ENCODE results near the gene FAM149B1.

FAM149B1 gene

DNA sequence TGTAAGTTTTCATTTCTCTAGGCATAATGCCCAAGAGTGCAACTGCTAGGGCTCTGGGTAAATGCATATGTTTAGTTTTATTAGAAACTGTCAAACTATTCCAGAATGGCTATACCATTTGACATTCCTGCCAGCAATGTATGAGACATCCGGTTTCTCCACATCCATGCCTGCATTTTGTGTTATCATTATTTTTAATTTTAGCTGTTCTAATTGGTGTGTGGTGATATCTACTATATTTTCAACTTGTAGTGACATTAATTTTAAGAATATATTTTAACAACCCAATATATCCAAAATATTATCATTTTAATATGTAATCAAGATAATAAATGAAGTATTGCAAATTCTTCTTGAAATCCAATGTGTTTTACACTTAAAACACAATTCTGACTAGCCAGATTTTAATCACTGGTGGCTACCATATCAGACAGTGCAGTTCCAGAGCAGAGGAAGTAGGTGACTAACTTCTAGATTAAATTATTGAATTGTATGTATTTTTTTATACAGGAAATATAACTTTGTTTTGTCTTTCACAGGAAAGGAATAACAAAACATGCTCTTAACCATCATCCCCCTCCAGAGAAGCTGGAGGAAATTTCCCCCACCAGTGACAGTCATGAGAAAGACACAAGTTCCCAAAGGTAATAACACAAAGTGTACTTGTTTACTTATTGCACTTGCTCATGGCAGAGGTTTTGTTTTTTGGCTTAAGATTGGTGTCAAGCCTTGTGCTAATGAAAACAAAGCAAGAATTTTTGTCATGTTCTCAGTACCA lies 6.4 kb downstream of the FAM149B1 start:
- DNase-seq, result no peak

DNA sequence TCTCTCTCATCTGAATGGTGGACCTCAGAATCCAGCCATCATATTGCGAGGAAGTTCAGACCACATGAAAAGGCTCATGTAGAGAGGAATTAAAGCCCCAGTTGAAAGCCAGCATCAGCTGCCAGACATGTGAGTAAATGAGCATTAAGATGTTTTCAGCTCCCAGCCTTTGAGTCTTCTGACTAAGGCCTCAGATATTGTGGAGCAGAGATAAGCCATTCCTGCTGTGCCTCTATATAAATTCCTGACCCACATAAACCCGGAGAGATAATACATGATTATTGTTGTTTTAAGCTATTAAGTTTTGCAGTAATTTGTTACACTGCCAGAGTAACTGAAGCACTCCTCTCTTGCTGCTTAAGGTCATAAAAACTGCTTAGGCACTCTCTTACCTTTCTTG lies 14.6 kb downstream of the FAM149B1 start:
- peak; percentile 40 for DNase-seq

DNA sequence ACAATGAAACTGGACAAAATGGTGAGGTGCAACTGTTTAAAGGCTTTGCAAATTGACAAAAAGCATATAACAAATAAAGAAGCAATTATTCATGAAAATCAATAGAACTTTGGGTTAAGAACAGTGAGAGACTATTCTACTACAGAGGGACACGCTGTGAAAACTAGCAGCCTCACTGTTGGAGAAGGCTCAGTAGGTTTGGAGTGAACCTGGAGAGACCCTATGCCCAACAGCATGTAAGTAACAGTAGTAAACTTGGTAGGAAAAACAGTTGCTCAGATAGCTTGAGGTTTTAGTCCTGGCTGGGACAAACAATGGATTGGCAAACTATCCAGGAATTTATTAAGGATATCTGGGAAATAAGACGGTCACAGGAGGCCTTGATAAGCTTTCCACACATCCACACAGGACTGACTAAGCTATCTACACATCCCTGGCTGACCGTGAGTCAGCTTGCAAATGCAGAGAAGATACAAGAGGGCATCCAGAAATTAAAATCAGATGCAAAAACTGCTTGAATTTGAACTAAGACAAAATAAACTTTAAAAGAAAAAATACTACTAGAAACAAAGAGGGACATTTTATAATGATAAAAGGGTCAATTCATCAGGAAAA lies 15.9 kb downstream of the FAM149B1 start:
- peak; percentile 36 for DNase-seq

DNA sequence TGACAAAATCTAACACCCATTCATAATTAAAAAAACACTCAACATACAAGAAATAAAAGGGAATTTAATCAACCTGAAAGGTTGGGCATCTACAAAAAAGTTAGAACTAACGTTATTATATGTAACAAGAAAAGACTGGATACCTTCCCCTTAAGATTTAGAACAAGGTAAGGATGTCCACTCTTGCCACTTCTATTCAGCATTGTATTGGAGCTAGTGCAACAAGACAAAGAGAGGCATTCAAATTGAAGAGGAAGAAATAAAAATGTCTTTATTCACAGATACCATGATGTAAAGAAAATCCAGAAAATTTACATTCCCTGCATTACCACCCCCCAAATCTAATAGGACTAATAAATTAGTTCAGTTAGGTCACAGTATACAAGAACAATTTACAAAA lies 18.3 kb downstream of the FAM149B1 start:
- DNase-seq, result no peak

DNA sequence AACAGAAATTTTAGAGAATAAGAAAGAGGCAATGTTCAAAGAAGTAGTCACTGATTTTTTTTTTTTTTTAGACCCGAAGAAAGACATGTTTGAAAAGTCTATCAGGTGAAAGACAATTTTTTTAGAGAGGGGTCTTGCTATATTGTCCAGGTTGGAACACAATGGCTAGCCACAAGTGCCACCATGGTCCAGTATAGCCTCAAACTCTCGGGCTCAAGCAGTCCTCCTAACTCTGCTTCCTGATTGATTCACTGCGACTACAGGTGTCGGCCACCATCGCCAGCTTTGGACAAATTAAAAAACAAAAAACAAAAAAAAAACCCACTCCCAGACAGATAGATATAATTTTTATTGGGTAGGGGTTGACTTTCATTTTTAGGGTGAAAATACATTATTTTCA lies 22.3 kb downstream of the FAM149B1 start:
- DNase-seq, result no peak

DNA sequence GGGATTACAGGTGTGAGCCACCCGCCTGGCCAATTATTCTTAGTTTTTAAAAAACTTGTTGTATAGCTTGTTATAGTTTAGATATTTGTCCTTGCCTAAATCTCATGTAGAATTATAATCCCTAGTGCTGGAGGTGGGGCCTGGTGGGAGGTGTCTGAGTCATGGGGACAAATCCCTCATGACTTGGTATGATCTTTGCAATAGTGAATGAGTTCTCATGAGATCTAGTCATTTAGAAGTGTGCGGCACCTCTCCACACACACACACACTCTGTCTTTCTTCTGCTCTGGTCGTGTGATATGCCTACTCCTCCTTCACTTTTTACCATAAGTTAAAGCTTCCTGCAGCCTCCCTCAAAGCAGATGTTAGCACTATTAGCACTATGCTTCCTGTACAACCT lies 37.2 kb downstream of the FAM149B1 start:
- DNase-seq, result no peak

DNA sequence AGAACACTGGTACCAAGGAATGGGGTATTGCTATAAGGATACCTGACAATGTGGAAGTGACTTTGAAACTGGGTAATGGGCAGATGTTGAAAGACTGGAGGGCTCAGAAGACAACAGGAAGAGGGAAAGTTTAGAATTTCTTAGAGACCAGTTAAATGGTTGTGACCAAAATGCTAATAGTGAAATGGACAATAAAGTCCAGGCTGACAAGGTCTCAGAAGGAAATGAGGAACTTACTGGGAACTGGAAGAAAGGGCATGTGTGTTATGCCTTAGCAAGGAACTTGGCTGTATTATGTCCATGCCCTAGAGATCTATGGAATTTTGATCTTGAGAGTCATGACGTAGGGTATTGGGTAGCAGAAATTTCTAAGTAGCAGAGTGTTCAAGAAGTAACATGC lies 38.0 kb downstream of the FAM149B1 start:
- DNase-seq, result no peak

DNA sequence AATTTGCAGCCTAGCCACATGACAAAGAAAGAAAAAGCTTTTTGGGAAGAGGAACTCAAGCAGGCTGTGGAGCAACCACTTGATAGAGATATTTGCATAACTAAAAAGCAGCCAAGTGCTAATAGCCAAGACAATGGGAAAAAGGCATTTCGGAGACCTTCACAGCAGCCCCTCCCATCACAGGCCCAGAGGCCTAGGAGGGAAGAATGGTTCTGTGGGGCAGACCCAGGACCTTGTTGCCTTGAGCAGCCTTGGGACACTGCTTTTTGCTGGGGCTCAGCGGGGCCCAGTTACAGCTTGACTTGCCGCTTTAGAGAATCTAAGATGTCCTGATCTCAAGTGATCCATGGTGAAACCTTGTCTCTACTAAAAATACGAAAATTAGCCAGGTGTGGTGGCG lies 38.5 kb downstream of the FAM149B1 start:
- no peak for DNase-seq

DNA sequence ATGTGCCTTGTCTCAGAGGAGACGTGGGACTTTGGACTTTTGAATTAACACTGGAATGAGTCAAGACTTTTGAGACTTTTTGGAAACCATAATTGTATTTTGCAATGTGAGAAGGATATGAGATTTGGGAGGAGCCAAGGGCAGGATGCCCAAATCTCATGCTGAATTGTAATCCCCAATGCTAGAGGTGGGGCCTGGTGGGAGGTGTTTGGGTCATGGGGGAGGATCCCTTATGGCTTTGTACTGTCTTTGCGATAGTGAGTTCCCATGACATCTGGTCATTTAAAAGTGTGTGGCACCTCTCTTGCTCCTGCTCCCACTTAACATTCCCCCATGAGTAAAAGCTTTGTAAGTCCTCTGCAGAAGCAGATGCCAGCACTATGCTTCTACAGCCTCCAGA lies 40.0 kb downstream of the FAM149B1 start:
- no peak for DNase-seq

DNA sequence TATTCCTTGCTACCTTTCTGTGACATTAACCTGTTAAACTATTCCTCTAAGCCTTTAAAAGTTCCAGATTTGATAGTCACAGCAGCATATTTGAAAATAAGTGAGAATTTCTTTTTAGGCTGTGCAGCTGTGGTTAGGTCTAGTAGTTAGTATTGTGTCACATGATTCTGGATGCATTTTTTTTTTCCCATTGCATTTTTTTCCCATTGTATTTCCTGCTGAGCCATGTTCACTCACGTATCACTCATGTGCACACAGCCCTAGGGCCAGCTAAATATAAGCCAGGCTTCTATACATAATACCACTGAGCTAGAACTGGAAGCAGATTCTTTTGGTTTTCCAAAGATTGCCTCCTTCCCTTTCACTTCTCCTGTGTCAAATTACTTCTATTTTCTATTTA lies 41.8 kb downstream of the FAM149B1 start:
- DNase-seq, result peak; percentile 33

DNA sequence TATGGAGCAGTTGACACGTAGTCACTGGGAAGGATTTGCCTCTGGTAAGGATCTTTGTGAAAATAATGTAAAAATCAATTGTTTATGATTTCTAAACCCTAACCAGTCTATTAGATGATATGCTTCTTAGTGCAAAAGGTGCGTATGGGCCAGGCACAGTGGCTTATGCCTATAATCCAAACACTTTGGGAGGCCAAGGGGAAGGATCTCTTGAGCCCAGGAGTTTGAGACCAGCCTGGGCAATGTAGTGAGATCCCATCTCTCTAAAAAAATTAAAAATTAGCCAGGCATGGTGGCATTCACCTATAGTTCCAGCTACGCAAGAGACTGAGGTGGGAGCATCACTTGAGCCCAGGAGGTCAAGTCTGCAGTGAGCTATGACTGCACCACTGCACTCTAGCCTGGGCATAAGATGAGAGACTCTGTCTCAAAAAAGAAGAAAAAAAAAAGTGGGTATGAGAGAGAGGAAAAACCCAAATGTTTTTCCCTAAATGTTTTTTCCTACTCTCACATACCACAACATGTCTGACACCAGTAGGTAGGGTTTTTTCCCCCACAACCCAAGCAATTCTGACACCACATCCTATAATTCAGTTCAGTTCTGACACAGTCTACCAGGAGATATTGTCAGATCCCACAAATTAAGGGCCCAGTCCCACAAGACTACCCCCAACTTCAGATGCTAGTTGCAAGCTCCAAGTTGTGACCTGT lies 42.6 kb downstream of the FAM149B1 start:
- no peak for DNase-seq

DNA sequence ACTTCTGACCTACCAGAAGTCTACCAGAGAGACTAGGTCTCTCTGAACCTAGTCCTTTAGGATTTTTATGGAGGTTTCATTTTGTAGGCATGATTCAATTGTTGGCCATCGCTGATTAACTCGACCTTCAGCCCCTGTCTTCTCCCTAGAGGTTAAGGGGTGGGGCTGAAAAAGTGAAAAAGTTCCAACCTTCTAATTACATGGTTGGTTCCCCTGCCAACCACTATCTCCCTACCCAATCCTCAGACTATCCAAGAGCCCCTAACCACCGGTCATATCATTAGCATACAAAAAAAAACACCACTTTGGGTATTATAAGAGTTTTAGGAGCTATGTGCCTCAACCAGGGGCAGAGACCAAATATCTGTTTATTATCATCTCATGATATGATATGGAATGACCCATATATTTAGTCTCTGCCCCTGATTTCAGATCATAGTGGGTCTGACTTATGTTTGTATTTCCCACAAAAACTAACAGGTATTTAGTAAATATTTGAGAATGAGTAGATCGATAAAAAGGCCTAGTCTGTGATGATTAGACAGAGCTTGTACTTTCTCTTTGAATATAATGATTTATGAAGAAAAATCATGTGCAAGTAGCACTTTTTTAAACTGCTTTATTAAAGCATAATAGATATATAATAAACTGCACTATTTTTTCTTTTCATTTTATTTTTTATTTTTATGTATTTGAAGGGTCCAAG lies 43.3 kb downstream of the FAM149B1 start:
- DNase-seq, result no peak

DNA sequence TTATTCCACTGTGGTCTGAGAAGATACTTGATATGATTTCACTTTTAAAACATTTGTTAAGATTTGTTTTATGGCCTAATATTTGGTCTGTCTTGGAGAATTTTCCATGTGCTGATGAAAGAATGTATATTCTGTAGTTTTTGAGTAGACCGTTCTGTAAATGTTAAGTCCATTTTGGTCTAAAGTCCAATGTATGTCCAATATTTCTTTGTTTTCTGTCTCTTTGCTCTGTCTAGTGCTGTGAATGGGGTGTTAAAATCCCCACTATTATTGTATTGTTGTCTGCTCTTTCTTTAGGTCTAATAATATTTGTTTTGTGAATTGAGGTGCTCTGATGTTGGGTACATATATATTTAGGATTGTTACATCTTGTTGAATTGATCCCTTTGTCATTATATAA lies 47.8 kb downstream of the FAM149B1 start:
- DNase-seq, result no peak

DNA sequence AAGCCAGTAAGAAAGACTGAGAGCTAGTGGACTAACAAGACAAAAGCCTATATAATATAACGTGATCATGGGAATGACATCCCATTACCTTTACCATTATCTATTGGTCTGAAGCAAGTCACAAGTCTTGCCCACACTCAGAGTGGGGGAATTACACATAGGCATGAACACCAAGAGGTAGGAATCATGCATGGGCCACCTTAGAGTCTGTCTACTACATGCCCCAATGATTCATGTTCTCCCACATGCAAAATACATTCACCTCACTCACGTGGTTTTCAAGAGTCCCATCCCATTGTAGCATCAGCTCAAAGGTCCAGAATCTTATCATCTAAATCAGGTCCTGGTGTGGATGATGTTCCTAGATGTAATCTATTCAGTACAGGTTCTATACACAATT lies 49.7 kb downstream of the FAM149B1 start:
- DNase-seq, result no peak

DNA sequence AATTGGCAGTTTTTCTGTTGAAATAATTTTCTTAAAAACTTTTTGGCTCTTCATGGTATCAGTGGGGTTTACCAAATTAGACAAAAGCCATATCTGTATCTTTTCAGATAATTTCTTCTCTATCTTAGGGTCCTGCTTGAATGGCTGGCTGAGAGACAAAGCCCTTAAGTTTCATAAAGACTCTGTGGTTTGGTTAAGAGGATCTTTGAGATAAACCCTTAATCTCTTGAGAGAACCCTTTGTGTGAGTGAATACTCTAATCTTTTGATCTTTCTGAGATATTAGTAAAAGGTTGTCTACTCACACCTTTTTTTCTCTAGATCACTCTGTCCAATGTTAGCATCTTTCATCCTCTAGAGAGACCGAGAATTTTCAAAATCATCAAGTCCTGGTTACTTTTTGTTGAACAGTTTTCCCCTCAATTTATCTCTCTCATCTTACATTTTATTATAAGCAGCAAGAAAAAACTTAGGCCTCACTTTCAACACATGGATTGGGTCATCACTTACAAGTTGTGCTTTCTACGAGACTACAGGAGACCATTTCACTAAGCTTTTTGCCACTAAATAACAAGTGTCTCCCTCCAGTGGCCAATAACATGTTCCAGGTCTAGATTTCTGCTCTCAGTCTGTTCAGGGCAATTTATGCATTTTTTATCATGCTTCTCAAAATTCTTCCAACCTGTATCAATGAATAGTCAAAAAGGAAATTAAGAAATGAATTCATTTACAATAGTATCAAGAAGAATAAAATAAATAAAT lies 50.7 kb downstream of the FAM149B1 start:
- no peak for DNase-seq

DNA sequence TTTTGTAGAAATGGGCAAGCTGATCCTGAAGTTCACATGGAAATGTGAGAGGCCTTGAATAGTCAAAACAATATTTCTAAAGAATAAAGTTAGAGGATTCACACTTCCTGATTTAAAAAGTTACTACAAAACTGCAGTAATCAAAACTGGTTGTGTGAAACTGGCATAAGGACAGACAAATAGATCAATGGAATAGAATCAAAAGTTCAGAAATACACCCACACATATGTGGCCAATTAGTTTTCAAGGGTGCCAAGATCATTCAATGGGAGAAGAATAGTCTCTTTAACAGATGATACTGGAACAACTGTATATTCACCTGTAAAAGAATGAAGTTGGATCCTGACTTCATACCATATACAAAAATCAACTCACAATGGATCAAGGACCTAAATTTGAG lies 51.5 kb downstream of the FAM149B1 start:
- no peak for DNase-seq

DNA sequence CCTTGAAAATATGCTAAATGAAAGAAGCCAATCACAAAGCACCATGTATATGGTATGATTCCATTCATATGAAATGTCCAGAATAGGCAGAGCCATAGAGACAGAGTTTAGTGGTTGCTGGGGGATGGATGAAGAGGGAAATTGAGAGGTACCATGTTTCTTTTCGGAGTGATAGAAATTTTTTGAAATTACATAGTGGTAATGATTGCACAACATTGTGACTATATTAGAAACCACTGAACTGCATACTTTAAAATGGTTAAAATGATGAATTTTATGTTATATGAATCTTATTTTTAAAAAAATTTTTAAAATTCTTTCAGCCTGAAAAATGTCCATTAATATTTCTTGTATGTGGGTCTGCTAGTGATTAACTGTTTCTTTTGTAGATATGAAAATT lies 53.1 kb downstream of the FAM149B1 start:
- no peak for DNase-seq

DNA sequence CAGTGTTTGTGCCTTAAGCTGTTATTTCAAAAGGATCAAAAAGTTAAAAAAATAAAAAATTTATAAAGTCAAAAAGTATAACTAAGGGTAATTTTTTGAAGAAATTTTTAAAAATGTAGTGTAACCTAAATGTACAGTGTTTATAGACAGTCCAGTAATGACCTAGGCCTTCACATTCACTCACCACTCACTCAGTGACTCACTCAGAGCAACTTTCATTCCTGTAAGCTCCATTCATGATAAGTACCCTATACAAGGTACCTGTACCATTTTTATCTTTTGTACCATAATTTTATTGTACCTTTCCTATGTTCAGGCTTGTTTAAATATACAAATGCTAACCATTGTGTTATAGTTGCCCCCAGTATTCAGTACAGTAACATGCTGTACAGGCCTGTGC lies 57.6 kb downstream of the FAM149B1 start:
- no peak for DNase-seq

DNA sequence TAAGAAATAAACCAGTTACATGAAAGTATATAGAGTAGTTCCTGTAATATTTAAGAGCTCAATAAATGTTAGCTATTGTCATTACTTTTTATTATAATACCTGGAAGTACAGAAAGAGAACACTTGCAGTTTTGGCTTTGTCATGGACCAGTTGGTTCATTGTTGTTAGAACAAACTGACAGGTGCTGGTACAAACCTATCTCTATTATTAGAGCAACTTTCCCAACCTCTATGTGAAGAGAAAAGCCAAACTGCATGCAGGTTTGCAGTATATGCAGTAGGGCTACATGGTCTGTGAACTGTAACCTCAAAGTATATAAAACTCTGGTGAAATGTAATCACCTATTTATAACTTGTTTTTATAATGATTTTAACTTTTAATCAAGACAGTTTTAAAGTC lies 58.7 kb downstream of the FAM149B1 start:
- DNase-seq, result no peak

DNA sequence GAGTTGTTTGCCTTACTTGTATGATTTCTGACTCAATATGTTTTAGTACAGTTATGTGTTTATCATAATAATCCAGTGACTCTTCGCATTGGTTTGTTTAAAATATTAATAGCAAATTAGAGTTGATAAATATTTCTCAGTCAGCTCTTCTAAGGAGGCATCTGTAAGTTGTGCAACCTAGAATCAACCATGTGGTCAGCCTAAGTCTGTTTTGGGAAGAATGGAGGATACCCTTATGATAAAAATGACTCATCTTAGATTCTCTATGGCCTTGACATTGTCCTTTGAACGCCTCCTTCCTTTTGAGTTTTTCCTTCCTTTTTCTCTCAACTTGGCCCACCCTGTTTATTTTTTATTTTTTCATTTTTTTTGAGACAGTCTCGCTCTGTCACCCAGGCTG lies 60.3 kb downstream of the FAM149B1 start:
- no peak for DNase-seq

DNA sequence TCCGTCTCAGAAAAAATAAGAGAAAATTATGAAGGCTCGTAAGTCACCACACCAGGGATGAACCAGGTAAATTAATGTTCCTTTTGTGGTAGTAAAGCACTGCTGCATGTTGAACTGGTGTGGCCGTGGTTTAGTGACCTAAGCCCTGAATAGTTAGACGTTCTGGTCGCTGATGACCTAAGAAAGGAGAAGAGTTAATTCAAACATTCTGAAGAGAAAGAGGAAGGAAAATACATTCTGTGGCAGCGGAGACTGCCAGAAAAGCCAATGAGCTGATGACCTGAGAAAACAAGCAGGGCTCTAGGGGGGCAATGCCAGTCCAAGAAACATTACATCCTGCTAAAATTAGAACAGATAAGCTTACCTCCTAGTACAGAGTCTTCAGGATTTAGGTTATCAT lies 61.6 kb downstream of the FAM149B1 start:
- no peak for DNase-seq

DNA sequence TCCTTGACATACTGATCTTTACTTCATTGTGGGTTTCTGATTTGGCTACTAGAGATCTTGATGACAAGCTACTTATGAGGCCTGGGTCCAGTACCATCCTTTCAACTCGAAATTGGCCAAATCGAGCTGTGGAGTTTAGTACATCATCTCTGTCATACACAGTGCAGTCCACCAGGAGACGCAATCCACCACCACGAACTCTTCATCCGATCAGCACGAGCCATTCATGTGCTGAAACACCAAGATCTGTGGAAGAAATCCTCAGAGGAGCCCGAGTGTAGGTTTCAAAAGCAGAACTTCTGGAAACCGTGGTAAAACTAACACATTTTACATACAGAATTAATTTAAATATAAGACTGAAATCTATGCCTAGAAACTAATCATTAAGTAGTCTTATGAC lies 65.0 kb downstream of the FAM149B1 start:
- DNase-seq, result no peak

DNA sequence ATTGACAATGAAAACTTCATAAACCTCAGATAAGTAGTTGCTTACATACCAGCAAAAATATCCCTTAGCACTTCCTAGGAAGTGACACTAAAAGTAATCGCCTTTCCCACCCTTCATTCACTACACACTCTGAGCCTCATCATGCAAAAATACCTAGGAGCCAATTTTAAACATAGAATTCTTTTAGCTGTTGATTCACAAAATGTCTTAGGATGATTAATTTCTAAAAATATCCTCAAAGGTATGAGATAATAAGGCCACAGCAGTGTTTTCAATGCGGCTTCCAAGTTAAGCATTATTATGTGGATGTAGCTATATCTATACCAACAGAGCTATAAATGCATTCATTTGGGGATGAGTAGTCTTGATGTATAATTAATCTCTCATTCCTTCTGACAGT lies 66.0 kb downstream of the FAM149B1 start:
- DNase-seq, result no peak
